Smooth muscle cell (in vitro differentiated cells): ENCODE measurements around the gene RHOV. TPM values are rescaled to one million over a fixed set of nuclear protein-coding genes. Genes with fewer than 3 reads are reported as not detected.

Experiments used
- DNase-seq: peaks from one replicate; lab custom pipeline; 2025; ENCODE audit not compliant: unreplicated experiment; lab: John Stamatoyannopoulos, UW
- H2AFZ ChIP-seq: fragments of 200-600 bp; sonication (generic); 2 replicates; pipeline ENCODE4 v1.6.0; 2016; ENCODE audit warnings: antibody characterized with exemption, low read depth, mild to moderate bottlenecking
- H3F3A ChIP-seq: fragments of 200-600 bp; sonication (generic); 2 replicates; pipeline ENCODE4 v1.6.0; 2017; ENCODE audit warnings: antibody characterized with exemption, low read depth
- H3K27ac ChIP-seq: fragments of 200-600 bp; sonication (generic); 2 replicates; pipeline ENCODE4 v1.5.1; 2016; ENCODE audit warnings: low read depth, mild to moderate bottlenecking
- H3K27me3 ChIP-seq: fragments of 200-600 bp; sonication (generic); 2 replicates; pipeline ENCODE4 v1.6.1; 2016; ENCODE audit warnings: low read depth, mild to moderate bottlenecking
- H3K36me3 ChIP-seq: fragments of 200-600 bp; sonication (generic); 2 replicates; pipeline ENCODE4 v1.5.1; 2016; ENCODE audit warnings: low read depth
- H3K4me1 ChIP-seq: fragments of 200-600 bp; sonication (generic); 2 replicates; pipeline ENCODE4 v1.5.1; 2016; ENCODE audit warnings: low read depth
- H3K4me2 ChIP-seq: fragments of 200-600 bp; sonication (generic); 2 replicates; pipeline ENCODE4 v1.6.0; 2016; ENCODE audit warnings: mild to moderate bottlenecking
- H3K4me3 ChIP-seq: fragments of 200-600 bp; sonication (generic); 2 replicates; pipeline ENCODE4 v1.5.1; 2016; ENCODE audit warnings: mild to moderate bottlenecking
- H3K79me2 ChIP-seq: fragments of 200-600 bp; sonication (generic); 2 replicates; pipeline ENCODE4 v1.6.0; 2016; ENCODE audit warnings: low read depth, mild to moderate bottlenecking
- H3K9ac ChIP-seq: fragments of 200-600 bp; sonication (generic); 2 replicates; pipeline ENCODE4 v1.6.0; 2016; ENCODE audit warnings: low read depth
- H3K9me3 ChIP-seq: fragments of 200-600 bp; sonication (generic); replicated peaks from 2 replicates; pipeline ENCODE4 v1.5.1; 2016; ENCODE audit warnings: low read depth
- H4K20me1 ChIP-seq: fragments of 200-600 bp; sonication (generic); 2 replicates; pipeline ENCODE4 v1.6.0; 2016; ENCODE audit warnings: low read depth
- CTCF ChIP-seq: fragments of 200-600 bp; sonication (generic); IDR thresholded peaks from 2 replicates; pipeline ENCODE4 v1.5.1; 2017; ENCODE audit warnings: borderline replicate concordance, mild to moderate bottlenecking, antibody characterized with exemption; ENCODE audit not compliant: insufficient read depth, poor library complexity, severe bottlenecking
- WGBS: methylation state at CpG from one replicate; pipeline ENCODE4 v1.1.7; 2016; ENCODE audit warnings: low lambda C conversion rate; 5-methylcytosine and 5-hydroxymethylcytosine counted together
- polyA plus RNA-seq: library from polyadenylated mRNA; unstranded; fragments of >200 nt; fragmentation: Nextera tagmentation; extraction: Ambion mirVana; gene quantifications from 2 replicates; pipeline ENCODE4 v1.2.1, GENCODE V29; 2016
- total RNA-seq: library from RNA; depleted of rRNA; stranded (reverse); fragments of >200 nt; gene quantifications from 2 replicates; pipeline ENCODE4 v1.2.3, GENCODE V29; 2014

RHOV gene
- total and polyA plus RNA-seq, 2 experiments from 2014 or later: 3.0 to 3.3 TPM

DNA sequence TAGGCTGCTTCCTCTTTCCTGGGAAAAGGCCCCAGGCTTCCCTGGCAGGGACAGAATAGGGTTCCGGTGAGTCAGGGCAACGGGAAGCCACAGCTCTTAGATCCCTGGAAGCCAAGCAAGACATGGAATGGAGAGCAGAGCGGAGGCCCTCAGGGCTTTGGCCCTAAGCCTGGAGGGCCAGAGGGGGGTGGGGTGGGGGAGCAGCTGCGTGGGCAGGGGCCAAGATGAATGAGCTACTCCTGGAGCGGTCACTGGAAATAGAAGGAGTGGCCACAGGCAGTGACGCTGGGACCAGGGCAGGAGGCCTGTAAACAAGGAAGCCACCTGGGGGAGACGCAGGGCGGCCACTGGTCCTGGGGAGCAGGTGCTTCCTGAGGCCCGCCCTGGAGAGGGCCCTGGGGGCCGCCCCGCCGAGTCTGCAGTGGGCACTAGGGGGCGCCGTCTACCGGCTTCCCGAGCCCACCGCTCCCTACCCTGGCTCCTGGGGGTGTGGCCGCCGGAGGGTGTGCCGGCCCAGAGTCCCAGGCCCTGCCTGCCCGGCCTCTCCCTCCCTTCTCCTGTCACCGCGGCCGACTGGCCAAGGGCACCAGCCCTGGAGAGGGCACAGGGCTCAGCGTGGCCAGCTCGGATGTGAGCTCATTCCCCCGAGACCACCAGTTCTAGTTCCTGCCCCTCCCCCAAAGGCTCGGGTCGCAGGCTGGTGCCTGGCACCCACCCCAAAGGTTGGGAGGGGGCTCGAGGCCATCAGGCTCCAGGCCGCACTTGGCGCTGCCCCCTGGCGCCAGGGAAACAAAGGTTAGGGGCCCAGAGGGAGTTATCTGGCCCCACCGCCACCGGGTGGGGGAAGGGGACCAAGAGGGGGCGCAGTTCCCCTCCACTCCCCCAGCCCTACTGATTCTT is 32.3 kb upstream of the RHOV start:
- peak overlapping the region; percentile 5 for H3K9ac ChIP-seq
- H3K79me2 ChIP-seq: peaks cover 3% of the 10 kb centered on the region
- no peaks in the 10 kb centered on the region for H3K27me3 ChIP-seq
- 17% methylated on average over 27 of the region's 36 CpGs for WGBS
- no peak overlapping the region for H2AFZ ChIP-seq
- H3K36me3 ChIP-seq: no peaks in the 10 kb centered on the region
- peak; percentile 61 for DNase-seq
- peaks cover 45% of the 10 kb centered on the region for H4K20me1 ChIP-seq
- peaks cover 8% of the 10 kb centered on the region for H3K4me1 ChIP-seq
- H3K27ac ChIP-seq: peak overlapping the region; percentile 28
- H3F3A ChIP-seq: no peaks in the 10 kb centered on the region
- peak overlapping the region; percentile 38 for H3K4me3 ChIP-seq
- H3K9me3 ChIP-seq: no peaks in the 10 kb centered on the region
- peak; percentile 75 for TF ChIP-seq CTCF
- H3K4me2 ChIP-seq: peak overlapping the region; percentile 83

GRCh38 chr15:40904552-40905201 is 30.6 kb upstream of the RHOV start:
- Histone ChIP-seq H3K27me3 (no peaks in the 10 kb centered on the region), H3K9me3 (no peaks in the 10 kb centered on the region), H3K27ac (no peak overlapping the region), H3K4me2 (no peak overlapping the region), H3K79me2 (peaks cover 3% of the 10 kb centered on the region), H3F3A (no peaks in the 10 kb centered on the region), H3K4me3 (no peak overlapping the region), H3K9ac (no peak overlapping the region), H4K20me1 (peaks cover 57% of the 10 kb centered on the region), H2AFZ (no peak overlapping the region), H3K36me3 (no peaks in the 10 kb centered on the region), H3K4me1 (peaks cover 8% of the 10 kb centered on the region)
- no peak for TF ChIP-seq CTCF
- no peak for DNase-seq
- 91% methylated on average over 7 of the region's 7 CpGs for WGBS

- Histone ChIP-seq H3K36me3 (no peaks in the 10 kb centered on the region), H3K9ac (no peak overlapping the region), H3K79me2 (peaks cover 3% of the 10 kb centered on the region), H3K4me2 (no peak overlapping the region), H3F3A (no peaks in the 10 kb centered on the region), H2AFZ (no peak overlapping the region), H3K27me3 (no peaks in the 10 kb centered on the region), H3K4me3 (no peak overlapping the region), H3K4me1 (peaks cover 8% of the 10 kb centered on the region), H3K27ac (no peak overlapping the region), H3K9me3 (no peaks in the 10 kb centered on the region), H4K20me1 (peaks cover 57% of the 10 kb centered on the region)
- TF ChIP-seq CTCF: no peak
- DNase-seq: no peak
- 93% methylated on average over 33 of the region's 33 CpGs for WGBS
Observed at GRCh38 chr15:40902605-40903561, 28.8 kb upstream of the RHOV start.
